PC-9 (cell line): ENCODE results near the gene DCTN2.
"Not testable (repeated sequence)": the region's sequence is repeated elsewhere in the genome, so short reads cannot be mapped to it uniquely, and the experiment has no call there.

Experiments
- CTCF ChIP-seq: fragments of 200-600 bp; sonication (generic); conservative IDR thresholded peaks from 2 replicates; pipeline ENCODE4 v1.6.1; 2017; ENCODE audit warnings: mixed run types, antibody characterized with exemption, mild to moderate bottlenecking, moderate library complexity
- EZH2 ChIP-seq: fragments of 200-600 bp; sonication (generic); IDR thresholded peaks from 2 replicates; pipeline ENCODE4 v1.8.0; 2017; ENCODE audit warnings: antibody characterized with exemption, low read depth

DNA sequence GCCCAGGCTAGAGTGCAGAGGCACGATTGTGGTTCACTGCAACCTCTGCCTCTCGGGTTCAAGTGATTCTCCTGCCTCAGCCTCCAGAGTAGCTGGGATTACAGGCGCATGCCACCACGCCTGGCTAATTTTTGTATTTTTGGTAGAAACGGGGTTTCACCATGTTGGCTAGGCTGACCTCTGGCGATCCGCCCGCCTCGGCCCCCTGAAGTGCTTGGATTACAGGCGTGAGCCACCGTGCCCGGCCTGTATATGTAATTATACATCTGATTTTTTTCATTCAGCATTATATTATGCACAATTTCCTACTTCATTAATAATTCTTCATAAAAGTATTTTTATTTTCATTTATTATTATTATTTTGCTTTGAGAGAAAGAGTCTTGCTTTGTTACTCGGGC lies 23.4 kb upstream of the DCTN2 start:
- TF ChIP-seq CTCF, EZH2: not testable (repeated sequence)
